Putamen (tissue), 1 donor: ENCODE data around the gene C11orf54.
"Not testable (repeated sequence)": the region's sequence is repeated elsewhere in the genome, so short reads cannot be mapped to it uniquely, and the experiment has no call there.

ENCODE experiments used
- DNase-seq: peaks from one replicate; pipeline ENCODE4 v3.0.0-alpha.2; 2016; ENCODE audit warnings: low spot score

Gene C11orf54

DNA sequence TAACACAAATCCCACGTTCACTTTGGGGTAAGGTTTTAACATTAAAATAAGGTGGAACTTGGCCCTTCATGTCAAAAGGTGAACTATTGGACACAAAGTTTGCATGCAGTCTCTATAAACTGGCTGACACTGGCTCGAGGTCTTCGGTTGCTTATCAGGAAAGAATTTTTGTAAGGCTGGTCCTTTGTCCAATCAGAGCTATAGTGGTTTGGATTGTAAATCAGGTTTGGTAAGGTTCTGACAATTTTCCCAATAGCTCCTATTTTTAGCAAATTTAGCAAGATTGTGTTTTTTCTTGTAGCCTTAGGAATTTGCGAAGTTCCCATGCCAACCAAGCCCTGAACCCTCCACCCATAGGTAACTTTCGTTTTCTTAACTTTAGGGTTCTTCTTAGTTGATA lies 25.0 kb downstream of the C11orf54 start:
- DNase-seq: no peak

DNA sequence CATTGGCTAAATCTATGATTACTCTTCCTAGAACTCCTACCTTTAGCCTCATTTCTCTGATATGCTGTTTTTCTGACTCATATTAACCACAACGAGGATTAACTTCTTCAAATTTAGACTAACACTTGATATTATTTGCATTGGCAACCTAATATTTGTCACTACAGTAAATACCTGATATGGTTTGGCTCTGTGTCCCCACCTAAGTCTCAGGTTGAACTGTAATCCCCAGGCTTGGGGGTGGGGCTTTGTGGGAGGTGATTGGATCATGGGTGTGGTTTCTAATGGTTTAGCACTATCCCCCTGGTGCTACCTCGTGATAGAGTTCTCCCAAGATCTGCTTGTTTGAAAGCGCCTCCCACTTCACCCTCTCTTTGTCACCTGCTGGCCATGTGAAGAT lies 25.5 kb downstream of the C11orf54 start:
- DNase-seq: no peak

DNA sequence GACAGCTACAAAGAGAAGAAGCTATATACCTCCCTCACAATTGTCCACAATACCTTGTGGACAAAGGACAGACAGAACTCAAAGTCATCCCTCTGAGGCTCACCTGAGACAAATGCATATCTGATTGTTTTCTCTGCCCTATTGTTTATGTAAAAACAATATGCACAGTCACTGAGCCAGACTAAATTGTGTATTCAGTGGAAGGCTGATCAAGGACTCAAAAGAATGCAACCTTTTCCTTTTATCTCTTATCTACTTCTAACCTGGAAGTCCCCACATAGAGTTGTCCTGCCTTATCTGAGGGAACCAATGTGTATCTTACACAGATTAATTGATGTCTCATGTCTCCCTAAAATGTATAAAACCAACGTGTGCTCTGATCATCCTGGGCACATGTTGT lies 28.7 kb downstream of the C11orf54 start:
- no peak for DNase-seq

DNA sequence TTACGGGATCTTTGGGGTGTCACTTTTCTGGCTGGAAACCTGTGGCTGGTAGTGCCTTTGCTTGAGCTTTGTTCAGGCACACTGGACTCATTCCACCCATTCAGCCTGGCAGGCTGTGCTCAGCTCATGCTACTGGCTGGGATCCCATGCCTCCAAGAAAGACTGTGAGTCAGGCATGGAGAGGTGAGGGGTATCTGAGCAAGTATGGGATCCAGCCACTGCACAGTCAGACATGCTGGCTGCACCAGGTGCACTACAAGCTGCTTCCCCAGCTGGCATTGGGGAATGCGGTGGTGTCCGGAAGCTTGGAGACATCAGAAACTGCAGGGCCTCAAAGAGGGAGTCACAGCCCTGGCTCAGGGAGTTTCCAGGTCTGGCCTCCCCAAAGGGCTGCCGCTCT lies 30.7 kb downstream of the C11orf54 start:
- no peak for DNase-seq

DNA sequence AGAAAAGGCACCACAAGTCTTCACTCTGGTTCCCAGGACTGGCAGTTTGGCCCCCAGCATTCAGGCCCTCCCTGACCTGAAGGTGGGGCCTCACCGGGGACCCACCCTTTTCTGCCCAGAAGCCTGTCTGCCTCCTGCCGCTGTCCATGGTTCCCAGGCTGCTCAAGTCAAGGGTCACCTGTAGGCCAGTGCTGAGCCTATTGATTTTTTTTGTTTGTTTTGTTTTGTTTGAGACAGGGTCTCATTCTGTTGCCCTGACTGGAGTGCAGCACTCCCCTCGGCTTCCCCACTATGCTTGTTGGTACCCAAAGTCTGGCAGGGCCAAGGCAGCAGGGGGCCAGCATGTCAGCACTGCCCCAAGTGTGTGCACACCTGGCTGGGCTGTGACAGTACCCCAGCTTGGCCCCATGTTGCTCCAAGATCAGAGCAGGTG lies 31.6 kb downstream of the C11orf54 start:
- no peak for DNase-seq

DNA sequence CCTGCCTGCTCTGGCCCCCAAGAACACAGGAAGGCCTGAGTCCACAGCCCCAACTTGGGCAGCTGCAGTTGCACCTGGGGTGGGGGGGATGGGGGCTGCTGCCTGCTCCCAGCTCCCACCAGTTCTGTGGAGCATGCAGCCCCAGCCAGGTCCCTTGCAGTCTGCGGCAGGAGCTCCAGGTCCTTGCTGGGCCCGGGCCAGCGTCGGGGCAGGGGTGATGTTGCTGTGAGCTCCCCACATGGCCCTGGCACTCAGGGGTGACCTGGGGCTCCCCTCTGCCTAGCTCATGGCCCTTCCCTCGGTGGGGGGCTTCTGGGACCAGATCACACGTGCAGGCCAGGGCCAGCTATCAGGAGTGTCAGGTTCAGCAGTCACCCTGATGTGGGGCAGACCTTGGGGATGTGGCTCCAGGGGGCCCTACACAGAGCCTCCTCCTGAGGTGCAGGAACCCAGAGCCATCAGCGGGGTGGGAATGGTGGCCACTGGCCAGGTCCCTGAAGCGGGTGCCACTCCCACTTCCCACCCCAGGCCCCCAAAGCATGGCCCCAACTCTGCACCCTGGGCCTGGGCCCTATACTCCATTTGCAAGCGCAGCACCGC lies 32.2 kb downstream of the C11orf54 start:
- DNase-seq: no peak

DNA sequence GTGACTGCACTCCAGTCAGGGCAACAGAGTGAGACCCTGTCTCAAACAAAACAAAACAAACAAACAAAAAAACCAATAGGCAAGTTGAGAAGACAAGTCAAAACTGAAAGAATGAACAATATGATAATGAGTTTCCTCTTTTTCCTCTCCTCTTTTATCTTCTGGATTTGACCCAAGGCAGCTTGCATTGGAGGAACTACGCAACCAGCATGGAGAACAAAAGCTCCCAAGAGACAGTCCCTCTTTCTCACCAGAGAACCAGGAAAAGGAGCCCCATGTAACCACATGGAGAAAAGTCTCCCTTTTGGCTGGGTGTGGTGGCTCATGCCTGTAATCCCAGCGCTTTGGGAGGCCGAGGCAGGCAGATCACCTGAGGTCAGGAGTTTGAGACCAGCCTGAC lies 33.1 kb downstream of the C11orf54 start:
- DNase-seq: not testable (repeated sequence)

DNA sequence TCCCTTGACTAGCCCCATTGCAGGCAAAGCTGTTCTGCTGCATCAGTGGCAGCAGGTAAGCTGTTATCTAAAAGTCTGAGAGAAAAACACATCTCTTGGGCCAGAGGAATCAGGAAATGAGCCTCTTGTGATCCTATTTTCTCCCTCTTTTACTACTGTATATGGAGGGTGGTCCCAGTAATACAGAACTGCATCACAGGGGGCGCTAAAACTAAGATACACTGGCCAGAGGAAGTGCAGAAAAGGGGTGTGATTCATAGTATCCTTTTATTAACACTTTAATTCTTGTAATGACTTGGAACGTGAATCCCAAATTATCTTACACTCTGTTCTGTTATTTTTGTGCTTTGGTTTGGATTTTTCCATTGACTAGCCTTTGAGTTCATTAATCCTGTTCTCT lies 33.8 kb downstream of the C11orf54 start:
- no peak for DNase-seq

DNA sequence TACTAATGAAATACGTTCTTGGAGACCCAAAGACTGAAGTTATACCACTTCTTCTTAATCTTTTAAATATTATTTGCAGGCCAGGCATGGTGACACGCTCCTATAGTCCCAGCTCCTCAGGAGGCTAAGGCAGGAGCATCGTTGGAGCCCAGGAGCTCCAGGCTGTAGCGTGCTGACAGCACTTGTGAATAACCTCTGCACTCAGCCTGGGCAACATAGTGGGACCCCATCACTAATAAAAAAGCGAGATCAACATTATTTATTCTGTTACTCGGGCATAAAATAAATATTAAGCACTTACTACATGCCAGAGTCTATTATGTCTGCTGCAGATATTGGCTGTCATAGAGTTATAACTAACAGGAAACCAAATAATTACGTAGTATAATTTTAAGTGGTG lies 41.9 kb downstream of the C11orf54 start:
- DNase-seq: no peak

DNA sequence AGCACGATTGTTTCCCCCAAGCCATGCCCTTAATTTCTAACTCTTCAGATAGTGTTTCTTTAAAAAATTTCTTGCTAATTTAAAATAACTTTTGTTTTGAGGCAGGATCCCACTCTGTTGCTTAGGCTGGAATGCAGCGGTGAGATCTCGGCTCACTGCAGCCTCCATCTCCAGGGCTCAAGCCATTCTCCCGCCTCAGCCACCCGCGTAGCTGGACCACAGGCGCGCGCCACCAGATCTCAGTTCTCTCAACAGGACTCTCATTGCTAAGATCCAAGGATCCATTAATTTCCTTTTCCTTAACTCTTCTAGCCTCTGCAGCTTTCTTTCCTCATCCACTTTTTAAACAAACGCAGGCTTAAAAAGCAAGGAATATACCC lies 42.3 kb downstream of the C11orf54 start:
- DNase-seq: no peak

DNA sequence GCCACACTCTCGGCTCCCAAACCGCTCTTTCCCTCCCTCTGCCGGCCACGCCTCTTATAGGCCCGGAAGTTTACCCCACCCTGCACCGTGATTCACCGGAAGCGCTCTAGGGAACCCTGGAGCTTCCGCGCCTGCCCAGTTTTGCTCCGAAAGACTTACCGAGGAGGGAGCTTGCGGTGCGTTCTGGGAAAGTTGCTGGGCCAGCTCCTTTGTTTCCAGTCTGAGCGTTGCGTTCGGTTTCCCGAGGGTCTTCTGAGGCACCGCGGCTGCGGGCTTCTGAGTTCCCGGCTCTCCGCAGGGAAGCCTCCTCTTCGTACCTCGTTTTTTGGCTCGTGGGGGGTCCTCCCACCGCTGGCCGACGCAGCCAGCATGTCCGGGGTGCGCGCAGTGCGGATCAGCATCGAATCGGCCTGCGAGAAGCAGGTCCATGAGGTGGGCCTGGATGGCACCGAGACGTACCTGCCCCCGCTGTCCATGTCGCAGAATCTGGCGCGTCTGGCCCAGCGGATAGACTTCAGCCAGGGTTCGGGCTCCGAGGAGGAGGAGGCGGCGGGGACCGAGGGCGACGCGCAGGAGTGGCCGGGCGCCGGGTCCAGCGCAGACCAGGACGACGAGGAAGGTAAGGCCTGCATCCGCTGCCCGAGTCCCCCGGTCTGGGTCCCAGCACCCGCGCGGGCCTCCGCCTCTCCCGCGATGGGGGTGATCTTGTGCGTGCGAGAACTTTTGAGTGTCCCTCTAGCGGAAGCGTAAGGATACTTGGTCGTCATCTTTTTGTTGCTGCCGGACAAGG lies 42.9 kb downstream of the C11orf54 start, which contains the start of gene MED17:
MED17 (plus strand) TSS at position 138 of the 790 bp plus-strand sequence; CDS start at position 370, 232 bp downstream.
- DNase-seq: peak; percentile 97

DNA sequence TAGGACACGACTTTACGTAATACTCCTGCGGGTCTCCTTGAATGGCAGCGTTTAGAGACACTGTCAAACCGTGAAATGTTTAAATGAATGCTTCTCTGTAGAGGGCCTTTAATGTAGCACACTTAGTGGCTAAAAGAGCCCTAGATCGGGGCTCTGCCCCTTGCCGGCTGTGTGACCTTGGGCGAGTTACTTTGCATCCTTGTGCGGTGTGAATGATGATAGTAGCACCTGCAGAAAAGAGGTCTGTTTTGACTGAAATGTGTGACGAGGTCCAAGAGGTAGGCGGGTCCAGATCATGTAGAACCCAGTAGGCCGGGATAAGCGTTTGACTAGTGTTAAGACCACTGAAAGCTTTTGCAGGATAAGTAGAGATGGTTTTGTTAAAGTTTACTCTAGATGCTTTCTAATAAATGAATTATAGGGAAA lies 43.5 kb downstream of the C11orf54 start:
- no peak for DNase-seq

DNA sequence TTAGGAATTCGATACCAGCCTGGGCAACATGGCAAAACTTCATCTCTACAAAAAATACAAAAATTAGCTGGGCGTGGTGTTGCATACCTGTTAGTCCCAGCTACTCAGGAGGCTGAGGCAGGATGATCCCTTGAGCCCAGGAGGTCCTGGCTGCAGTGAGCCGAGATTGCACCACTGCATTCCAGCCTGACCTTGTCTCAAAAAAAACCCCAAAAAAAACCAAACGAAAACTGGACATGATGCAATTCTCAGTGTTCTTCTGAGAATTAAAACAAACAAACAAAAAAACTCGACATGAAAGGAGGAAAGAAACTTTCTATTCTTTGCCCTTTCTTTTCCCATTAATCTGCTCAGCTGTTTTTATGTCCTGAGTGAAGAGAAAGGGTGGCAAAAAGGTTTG lies 50.0 kb downstream of the C11orf54 start:
- DNase-seq: no peak

DNA sequence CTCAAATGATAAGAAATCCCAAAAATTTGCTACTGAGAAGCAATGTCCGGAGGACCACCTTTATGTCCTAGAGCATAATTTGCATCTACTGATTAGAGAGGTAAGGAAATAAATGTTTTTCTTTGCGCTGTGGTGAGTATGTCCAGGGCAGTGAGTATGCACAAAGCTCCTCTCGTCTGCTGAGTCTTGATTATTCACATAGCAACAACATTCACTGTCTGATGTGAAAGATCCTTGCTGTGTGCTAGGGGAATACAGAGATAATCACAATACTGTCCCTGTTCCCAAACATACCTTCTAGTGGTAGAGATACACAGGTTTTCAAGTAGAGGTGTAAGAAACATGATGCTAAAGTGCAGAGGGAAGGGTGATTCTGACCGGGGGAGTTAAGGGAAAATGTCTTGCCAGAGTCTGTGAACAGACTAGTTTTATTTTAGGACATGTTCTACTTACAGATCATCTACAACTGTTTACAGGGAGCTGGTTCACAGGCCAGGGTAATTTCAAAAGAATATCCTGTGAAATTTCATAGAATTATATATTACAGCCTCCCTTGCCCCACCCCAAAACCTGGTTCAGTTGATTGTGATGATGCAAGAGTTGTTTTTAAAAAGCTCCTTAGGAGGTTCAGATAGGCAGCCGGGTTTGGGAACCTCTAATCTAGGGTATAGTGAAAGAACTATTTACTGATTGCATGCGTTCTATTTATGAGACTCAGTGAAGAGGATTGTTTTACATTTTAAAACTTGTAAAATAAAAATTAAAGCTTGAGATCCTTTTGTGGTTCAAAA lies 55.2 kb downstream of the C11orf54 start:
- no peak for DNase-seq

DNA sequence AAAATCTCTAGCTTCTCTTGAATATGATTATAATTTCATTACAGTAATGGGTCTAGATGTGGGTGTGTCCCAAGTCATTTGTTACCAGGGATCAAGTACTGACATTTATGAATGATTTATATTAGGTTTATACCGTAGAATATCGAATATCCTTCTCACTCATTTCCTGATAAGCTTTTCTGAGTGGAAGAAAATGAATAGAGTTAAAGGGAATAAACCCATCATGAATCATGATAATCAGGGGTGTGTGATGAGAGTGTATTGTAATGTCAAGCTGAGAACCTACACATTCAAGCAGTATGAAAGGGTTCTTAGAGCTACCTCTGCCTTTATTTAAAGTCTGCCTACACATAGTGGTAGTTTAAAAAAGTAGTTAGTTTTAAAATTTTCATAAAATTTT lies 59.9 kb downstream of the C11orf54 start:
- DNase-seq: peak; percentile 43

DNA sequence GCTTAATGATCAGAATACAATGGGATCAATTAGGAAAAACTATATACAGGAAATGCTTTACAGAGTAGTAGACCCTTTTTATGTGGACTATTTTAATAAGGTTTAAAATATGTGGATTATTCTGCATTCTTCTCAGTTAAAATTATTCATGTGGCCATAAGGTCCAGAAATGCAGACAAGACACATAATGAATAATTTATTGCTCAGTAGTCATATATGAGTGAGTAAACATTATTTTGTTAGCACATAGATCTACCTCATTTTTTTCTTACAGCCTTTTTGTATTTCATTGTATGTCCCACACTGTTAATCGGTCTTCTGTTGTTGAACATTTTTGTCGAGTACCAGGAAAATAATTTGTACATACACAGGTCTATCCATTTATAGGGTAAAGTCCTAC lies 63.4 kb downstream of the C11orf54 start:
- DNase-seq: no peak

DNA sequence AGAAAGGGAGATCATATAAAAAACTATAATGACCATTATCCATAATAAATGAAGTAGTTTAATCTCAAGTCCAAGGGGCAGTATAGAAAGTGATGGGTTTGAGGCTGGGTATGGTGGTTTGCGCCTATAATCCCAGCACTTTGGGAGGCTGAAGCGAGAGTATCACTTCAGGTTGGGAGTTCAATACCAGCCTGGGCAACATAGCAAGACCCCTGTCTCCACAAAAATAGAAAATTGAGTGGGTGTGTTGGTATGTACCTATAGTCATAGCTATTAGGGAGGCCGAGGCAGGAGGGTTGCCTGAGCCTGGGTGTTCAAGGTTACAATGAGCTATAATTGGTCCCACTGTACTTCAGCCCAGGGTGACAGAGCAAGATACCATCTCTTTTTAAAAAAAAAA lies 66.5 kb downstream of the C11orf54 start:
- DNase-seq: no peak

DNA sequence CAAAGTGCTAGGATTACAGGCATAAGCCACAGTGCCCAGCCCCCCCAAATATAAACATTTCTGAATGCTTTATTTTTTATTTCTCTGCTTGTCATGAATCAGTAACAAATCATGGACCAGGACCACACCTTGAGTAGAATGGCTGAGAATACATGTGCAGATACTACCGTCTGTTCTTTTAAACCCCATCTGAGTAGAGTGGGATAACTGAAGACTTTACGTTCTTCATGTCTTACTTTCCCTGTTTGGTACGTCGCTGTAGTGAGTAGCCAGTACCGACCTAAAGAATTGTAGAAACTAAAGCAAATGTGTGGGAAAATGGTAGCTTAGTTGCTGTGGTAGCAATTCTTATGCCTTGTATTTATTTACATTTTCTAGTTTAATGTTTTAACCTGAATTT lies 72.5 kb downstream of the C11orf54 start:
- no peak for DNase-seq
